Measurements from ENCODE around the gene CHMP5. TPM values are rescaled to one million over a fixed set of nuclear protein-coding genes. Genes with fewer than 3 reads are reported as not detected.
A peak's percentile ranks its signal among the peaks of the same experiment; 100 is the strongest.

CHMP5 gene
- total RNA-seq, 1 experiment from 2014 or later = 74.4 TPM

DNA sequence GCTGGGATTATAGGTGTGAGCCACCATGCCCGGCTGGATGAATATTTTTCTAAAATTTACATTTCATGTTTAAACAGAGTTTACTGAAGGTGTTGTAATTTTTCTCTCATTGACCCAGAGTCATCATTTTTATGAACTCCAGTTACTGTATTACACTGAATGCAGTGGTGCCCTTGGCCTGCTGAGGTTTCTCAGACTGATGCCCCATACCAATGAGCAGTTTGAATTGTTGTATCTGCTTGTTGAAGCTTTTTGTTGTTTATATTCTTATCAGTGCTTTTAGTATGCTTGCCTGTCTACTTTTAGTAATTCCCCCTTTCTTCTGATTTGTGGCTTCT, 55.4 kb downstream of the CHMP5 start:
- Histone ChIP-seq H3K9me3 (ENCODE audit: low read depth, low read length, poor library complexity, severe bottlenecking) (no peaks in the 10 kb centered on the region), H3K27me3 (replicated peaks; ENCODE audit: insufficient read depth, low read depth, low read length, poor library complexity) (no peaks in the 10 kb centered on the region), H3K4me1 (ENCODE audit: insufficient read depth, low read length, poor library complexity, severe bottlenecking) (peaks cover 5% of the 10 kb centered on the region), H3K36me3 (ENCODE audit: insufficient read depth, low read length, poor library complexity, severe bottlenecking) (peaks cover 51% of the 10 kb centered on the region), H3K4me3 (ENCODE audit: low read depth, low read length, poor library complexity, severe bottlenecking) (no peak overlapping the region), H3K27ac (ENCODE audit: low read depth, low read length, poor library complexity, severe bottlenecking) (peak overlapping the region; percentile 83)
- intact Hi-C loops (cut with micrococcal nuclease; ENCODE audit: unreplicated experiment) = no loop called here
- POLR2A ChIA-PET (ENCODE audit: low non-redundant PET) = no interaction called here
- CTCF ChIA-PET = no interaction called here
- DNase-seq (ENCODE audit: low spot score) = no peak
- BruUV-seq (replicated peaks) = no TSS peak
- TF ChIP-seq EZH2 (IDR thresholded peaks at IDR 0.05; ENCODE audit: borderline replicate concordance, low read depth, low read length, poor library complexity, severe bottlenecking) = no peak
- TF ChIP-seq, protein P1, sequence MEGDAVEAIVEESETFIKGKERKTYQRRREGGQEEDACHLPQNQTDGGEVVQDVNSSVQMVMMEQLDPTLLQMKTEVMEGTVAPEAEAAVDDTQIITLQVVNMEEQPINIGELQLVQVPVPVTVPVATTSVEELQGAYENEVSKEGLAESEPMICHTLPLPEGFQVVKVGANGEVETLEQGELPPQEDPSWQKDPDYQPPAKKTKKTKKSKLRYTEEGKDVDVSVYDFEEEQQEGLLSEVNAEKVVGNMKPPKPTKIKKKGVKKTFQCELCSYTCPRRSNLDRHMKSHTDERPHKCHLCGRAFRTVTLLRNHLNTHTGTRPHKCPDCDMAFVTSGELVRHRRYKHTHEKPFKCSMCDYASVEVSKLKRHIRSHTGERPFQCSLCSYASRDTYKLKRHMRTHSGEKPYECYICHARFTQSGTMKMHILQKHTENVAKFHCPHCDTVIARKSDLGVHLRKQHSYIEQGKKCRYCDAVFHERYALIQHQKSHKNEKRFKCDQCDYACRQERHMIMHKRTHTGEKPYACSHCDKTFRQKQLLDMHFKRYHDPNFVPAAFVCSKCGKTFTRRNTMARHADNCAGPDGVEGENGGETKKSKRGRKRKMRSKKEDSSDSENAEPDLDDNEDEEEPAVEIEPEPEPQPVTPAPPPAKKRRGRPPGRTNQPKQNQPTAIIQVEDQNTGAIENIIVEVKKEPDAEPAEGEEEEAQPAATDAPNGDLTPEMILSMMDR (conservative IDR thresholded peaks at IDR 0.05; ENCODE audit: low read depth, low read length) = no peak

DNA sequence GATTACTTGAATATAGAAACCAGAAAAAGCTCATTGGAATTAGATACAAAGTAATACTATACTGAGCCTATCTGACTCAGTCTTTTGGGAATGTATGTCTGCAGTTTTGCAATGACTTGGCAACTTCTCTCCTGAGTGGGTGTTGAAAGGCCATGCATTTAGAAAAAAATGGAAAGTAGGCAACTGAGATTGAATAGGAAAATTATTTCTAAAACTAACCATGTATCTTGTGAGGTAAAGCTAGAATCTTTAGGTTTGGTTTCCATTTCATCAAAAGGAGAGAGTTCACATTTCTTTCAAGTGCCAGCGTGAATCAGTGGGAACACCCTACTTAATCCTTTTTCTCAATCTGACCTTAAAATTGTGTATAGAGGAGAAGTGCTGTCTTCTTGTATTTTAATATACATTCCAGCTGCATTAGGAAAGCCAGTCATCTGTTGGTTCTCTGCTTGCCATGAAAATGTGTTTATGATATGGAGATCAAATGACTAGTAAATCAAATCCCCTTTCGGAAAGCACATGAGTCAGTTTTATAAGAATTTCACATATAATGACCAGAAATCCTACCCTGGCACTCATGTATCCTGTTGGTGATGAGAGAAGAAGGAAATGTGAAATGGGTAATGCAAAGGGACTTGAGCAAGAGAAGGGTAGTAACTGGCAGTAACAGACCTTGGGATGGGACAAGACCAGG, 55.9 kb downstream of the CHMP5 start:
- TF ChIP-seq, protein P1 (conservative IDR thresholded peaks at IDR 0.05; ENCODE audit: low read depth, low read length) = no peak
- no peak for TF ChIP-seq EZH2 (IDR thresholded peaks at IDR 0.05; ENCODE audit: borderline replicate concordance, low read depth, low read length, poor library complexity, severe bottlenecking)
- H3K4me3 ChIP-seq (ENCODE audit: low read depth, low read length, poor library complexity, severe bottlenecking) = no peak overlapping the region
- no peaks in the 10 kb centered on the region for H3K27me3 ChIP-seq (replicated peaks; ENCODE audit: insufficient read depth, low read depth, low read length, poor library complexity)
- H3K9me3 ChIP-seq (ENCODE audit: low read depth, low read length, poor library complexity, severe bottlenecking) = no peaks in the 10 kb centered on the region
- intact Hi-C loops (cut with micrococcal nuclease; ENCODE audit: unreplicated experiment) = no loop called here
- H3K36me3 ChIP-seq (ENCODE audit: insufficient read depth, low read length, poor library complexity, severe bottlenecking) = peaks cover 47% of the 10 kb centered on the region
- peak; percentile 73 for DNase-seq (ENCODE audit: low spot score)
- H3K27ac ChIP-seq (ENCODE audit: low read depth, low read length, poor library complexity, severe bottlenecking) = peak overlapping the region; percentile 83
- CTCF ChIA-PET = no interaction called here
- BruUV-seq (replicated peaks) = TSS peak; percentile 6
- H3K4me1 ChIP-seq (ENCODE audit: insufficient read depth, low read length, poor library complexity, severe bottlenecking) = peaks cover 5% of the 10 kb centered on the region
- POLR2A ChIA-PET (ENCODE audit: low non-redundant PET) = no interaction called here

DNA sequence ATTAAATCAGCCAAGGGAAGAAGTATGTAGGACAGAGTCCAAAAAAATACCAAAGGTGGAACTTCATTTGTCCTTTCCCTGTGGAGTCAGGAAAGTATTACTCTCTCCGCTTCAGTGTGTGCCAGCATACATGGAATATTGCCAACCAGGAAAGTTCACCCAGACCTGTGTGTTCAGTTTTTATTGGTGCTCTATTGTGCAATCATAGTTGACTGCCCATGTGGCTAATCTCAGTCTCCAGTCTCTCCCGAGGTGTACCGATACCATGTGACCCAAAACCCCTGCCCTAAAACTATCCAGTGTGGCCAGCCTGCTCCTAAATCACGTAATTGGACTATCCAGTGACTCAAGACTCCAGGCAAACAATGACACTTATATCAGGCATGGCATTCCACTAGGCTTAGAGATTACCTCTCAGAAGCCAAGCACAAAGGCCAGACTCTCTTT, 64.3 kb downstream of the CHMP5 start:
- Histone ChIP-seq H3K36me3 (ENCODE audit: insufficient read depth, low read length, poor library complexity, severe bottlenecking) (peaks cover 17% of the 10 kb centered on the region), H3K9me3 (ENCODE audit: low read depth, low read length, poor library complexity, severe bottlenecking) (no peaks in the 10 kb centered on the region), H3K27me3 (replicated peaks; ENCODE audit: insufficient read depth, low read depth, low read length, poor library complexity) (no peaks in the 10 kb centered on the region), H3K27ac (ENCODE audit: low read depth, low read length, poor library complexity, severe bottlenecking) (no peak overlapping the region), H3K4me1 (ENCODE audit: insufficient read depth, low read length, poor library complexity, severe bottlenecking) (no peaks in the 10 kb centered on the region), H3K4me3 (ENCODE audit: low read depth, low read length, poor library complexity, severe bottlenecking) (no peak overlapping the region)
- no TSS peak for BruUV-seq (replicated peaks)
- intact Hi-C loops (cut with micrococcal nuclease; ENCODE audit: unreplicated experiment) = no loop called here
- CTCF ChIA-PET = no interaction called here
- POLR2A ChIA-PET (ENCODE audit: low non-redundant PET) = no interaction called here
- TF ChIP-seq, protein P1 (conservative IDR thresholded peaks at IDR 0.05; ENCODE audit: low read depth, low read length) = no peak
- no peak for TF ChIP-seq EZH2 (IDR thresholded peaks at IDR 0.05; ENCODE audit: borderline replicate concordance, low read depth, low read length, poor library complexity, severe bottlenecking)
- DNase-seq (ENCODE audit: low spot score) = no peak
